Esophagus squamous epithelium (tissue), 4 donors: ENCODE results near the gene PPIL1.

Experiments
- POLR2A ChIP-seq, 4 donors: fragments of 450-650 bp; IDR thresholded peaks; one replicate each; pipeline ENCODE4 v1.6.1; 2017; ENCODE audit warnings: antibody characterized with exemption in 4 of 4, mild to moderate bottlenecking in 4 of 4, moderate library complexity in 3 of 4
- TF ChIP-seq, protein P1 (sequence below), 6 experiments: fragments of 450-650 bp in 4 of 6; fragments of 200-600 bp in 2 of 6; sonication (generic) in 2 of 6; IDR thresholded peaks; one replicate each; pipeline ENCODE4 v1.5.1; 2016 to 2019; ENCODE audit warnings: antibody characterized with exemption in 6 of 6, mild to moderate bottlenecking in 4 of 6, moderate library complexity in 4 of 6

DNA sequence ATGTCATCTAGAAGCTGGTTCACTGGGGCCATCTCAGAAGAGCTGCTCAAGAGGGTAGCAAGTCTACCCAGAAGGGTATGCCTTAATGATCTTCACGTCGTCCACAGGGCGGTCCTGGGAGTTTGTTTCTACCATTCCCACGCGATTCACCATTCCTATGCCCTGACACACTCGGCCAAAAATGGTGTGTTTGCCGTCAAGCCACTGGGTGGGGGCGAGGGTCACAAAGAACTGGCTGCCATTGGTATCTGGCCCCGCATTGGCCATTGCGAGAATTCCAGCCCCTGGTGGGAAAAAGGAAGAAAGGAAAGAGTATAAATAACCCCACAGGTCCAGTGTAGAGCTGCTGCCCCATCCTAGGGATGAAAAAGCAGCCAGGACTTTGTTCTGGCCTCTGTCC is 18.9 kb downstream of the PPIL1 start:
- TF ChIP-seq, protein P1, sequence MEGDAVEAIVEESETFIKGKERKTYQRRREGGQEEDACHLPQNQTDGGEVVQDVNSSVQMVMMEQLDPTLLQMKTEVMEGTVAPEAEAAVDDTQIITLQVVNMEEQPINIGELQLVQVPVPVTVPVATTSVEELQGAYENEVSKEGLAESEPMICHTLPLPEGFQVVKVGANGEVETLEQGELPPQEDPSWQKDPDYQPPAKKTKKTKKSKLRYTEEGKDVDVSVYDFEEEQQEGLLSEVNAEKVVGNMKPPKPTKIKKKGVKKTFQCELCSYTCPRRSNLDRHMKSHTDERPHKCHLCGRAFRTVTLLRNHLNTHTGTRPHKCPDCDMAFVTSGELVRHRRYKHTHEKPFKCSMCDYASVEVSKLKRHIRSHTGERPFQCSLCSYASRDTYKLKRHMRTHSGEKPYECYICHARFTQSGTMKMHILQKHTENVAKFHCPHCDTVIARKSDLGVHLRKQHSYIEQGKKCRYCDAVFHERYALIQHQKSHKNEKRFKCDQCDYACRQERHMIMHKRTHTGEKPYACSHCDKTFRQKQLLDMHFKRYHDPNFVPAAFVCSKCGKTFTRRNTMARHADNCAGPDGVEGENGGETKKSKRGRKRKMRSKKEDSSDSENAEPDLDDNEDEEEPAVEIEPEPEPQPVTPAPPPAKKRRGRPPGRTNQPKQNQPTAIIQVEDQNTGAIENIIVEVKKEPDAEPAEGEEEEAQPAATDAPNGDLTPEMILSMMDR (IDR thresholded peaks at IDR 0.05): no peak
- no peak for TF ChIP-seq POLR2A (IDR thresholded peaks at IDR 0.05)
